HCT116 (cell line): Measurements from ENCODE around the gene CD58.

Source experiments
- EZH2 ChIP-seq: fragments of 200-600 bp; sonication (generic); IDR thresholded peaks from 2 replicates; pipeline ENCODE4 v1.6.1; 2017; ENCODE audit warnings: antibody characterized with exemption, mixed run types
- EZH2phosphoT487 ChIP-seq: fragments of 200-600 bp; IDR thresholded peaks from 2 replicates; pipeline ENCODE4 v1.6.1; 2018; ENCODE audit warnings: antibody characterized with exemption, borderline replicate concordance
- JUND ChIP-seq: IDR thresholded peaks from 2 replicates; pipeline ENCODE4 v1.6.1; 2012
- MAX ChIP-seq: IDR thresholded peaks from 2 replicates; pipeline ENCODE4 v1.6.1; 2012
- POLR2AphosphoS5 ChIP-seq: IDR thresholded peaks from 2 replicates; pipeline ENCODE4 v1.6.1; 2011; ENCODE audit warnings: mild to moderate bottlenecking, low read depth, low read length, moderate library complexity
- SIN3A ChIP-seq: IDR thresholded peaks from 2 replicates; pipeline ENCODE4 v1.6.1; 2012; ENCODE audit warnings: low read depth
- ZNF274 ChIP-seq: fragments of 200-500 bp; sonication (Bioruptor generic); IDR thresholded peaks from 2 replicates; pipeline ENCODE4 v1.6.1; 2014; ENCODE audit warnings: mild to moderate bottlenecking, low read depth, low read length, inconsistent platforms
- TF ChIP-seq, protein P1 (sequence below), 3 experiments: fragments of 200-600 bp in 1 of 3; sonication (generic) in 1 of 3; IDR thresholded peaks in 2 of 3; conservative IDR thresholded peaks in 1 of 3; 2 replicates each; pipeline ENCODE4 v1.5.1; 2012 to 2017; ENCODE audit warnings: low read depth in 2 of 3, low read length in 2 of 3, antibody characterized with exemption in 1 of 3, borderline replicate concordance in 1 of 3, control low read depth in 1 of 3, mild to moderate bottlenecking in 1 of 3, mixed read lengths in 1 of 3, mixed run types in 1 of 3, moderate library complexity in 1 of 3; ENCODE audit not compliant: insufficient read depth in 1 of 3

DNA sequence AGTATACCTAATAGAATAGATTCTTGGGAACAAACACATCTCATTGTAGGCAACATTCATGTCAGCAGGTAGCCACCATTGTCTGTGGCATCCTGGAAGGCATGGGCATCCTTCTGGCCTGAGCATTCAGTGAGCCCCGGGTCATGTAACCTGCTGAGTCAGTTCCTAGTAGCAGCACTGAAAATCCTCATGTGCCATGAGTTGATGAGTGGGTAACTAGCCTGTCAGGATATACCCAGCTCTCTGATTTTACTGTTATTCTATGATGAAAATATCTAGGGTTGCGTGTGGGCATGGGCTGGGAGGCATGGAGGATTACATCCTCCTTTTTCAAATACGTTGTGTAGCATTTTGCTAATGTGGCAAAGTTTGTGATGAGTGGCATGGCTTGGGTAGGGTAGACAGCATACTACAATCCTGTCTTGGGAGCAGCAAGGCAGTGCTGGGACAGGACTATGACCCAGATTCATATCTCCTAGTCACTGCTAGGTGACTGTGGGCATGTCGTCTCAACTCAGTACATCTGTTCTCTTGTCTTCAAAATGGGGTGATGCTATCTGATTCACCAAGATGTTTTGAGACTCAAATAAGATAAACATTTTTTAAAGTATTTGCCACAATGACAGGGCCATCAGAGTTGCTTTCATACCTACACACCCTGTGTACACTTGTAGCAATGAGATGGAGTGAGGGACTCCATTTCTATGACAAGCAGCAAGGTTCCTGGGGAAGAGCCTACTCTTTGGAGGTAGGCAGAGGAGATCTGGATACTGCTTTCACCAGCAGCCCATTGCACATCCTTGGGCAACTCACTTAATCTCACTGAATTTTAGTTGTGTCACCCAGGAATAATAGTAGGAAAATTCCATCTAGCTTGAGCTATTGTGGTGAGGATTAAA, 62.5 kb downstream of the CD58 start:
- TF ChIP-seq SIN3A (no peak), EZH2 (no peak), POLR2AphosphoS5 (no peak), ZNF274 (no peak), JUND (no peak), MAX (no peak), EZH2phosphoT487 (no peak)
- TF ChIP-seq, protein P1, sequence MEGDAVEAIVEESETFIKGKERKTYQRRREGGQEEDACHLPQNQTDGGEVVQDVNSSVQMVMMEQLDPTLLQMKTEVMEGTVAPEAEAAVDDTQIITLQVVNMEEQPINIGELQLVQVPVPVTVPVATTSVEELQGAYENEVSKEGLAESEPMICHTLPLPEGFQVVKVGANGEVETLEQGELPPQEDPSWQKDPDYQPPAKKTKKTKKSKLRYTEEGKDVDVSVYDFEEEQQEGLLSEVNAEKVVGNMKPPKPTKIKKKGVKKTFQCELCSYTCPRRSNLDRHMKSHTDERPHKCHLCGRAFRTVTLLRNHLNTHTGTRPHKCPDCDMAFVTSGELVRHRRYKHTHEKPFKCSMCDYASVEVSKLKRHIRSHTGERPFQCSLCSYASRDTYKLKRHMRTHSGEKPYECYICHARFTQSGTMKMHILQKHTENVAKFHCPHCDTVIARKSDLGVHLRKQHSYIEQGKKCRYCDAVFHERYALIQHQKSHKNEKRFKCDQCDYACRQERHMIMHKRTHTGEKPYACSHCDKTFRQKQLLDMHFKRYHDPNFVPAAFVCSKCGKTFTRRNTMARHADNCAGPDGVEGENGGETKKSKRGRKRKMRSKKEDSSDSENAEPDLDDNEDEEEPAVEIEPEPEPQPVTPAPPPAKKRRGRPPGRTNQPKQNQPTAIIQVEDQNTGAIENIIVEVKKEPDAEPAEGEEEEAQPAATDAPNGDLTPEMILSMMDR (IDR thresholded peaks at IDR 0.05 in 2 of 3, conservative IDR thresholded peaks at IDR 0.05 in 1 of 3; ENCODE audit: borderline replicate concordance in 1 of 3, insufficient read depth in 1 of 3, low read depth in 2 of 3, low read length in 2 of 3), result no peak
